GM06990 (cell line): ENCODE data around the gene HBE1.

Experiments used
- DNase-seq: peaks from one replicate; pipeline ENCODE4 v3.0.0-alpha.2; 2011; ENCODE audit not compliant: insufficient read length; ENCODE audit errors: extremely low read depth
- H3K27me3 ChIP-seq: replicated peaks from 2 replicates; pipeline ENCODE4 v1.6.0; 2011; ENCODE audit warnings: low read length; ENCODE audit not compliant: control insufficient read depth, insufficient read depth
- H3K36me3 ChIP-seq: 2 replicates; pipeline ENCODE4 v1.5.1; 2011; ENCODE audit warnings: low read length; ENCODE audit not compliant: control insufficient read depth, insufficient read depth
- H3K4me3 ChIP-seq: replicated peaks from 2 replicates; pipeline ENCODE4 v1.5.1; 2011; ENCODE audit warnings: low read depth, mild to moderate bottlenecking, control low read depth, low read length
- TF ChIP-seq, protein P1 (sequence below): IDR thresholded peaks from 2 replicates; pipeline ENCODE4 v1.5.1; 2011; ENCODE audit warnings: low read length, control low read depth, mild to moderate bottlenecking, inconsistent platforms; ENCODE audit not compliant: insufficient read depth, poor library complexity, severe bottlenecking

HBE1 gene

GRCh38 chr11:5223146-5223545 lies 46.6 kb downstream of the HBE1 start:
- DNase-seq, result no peak
- Histone ChIP-seq H3K36me3 (no peaks in the 10 kb centered on the region), H3K4me3 (no peak overlapping the region), H3K27me3 (no peaks in the 10 kb centered on the region)
- TF ChIP-seq, protein P1, sequence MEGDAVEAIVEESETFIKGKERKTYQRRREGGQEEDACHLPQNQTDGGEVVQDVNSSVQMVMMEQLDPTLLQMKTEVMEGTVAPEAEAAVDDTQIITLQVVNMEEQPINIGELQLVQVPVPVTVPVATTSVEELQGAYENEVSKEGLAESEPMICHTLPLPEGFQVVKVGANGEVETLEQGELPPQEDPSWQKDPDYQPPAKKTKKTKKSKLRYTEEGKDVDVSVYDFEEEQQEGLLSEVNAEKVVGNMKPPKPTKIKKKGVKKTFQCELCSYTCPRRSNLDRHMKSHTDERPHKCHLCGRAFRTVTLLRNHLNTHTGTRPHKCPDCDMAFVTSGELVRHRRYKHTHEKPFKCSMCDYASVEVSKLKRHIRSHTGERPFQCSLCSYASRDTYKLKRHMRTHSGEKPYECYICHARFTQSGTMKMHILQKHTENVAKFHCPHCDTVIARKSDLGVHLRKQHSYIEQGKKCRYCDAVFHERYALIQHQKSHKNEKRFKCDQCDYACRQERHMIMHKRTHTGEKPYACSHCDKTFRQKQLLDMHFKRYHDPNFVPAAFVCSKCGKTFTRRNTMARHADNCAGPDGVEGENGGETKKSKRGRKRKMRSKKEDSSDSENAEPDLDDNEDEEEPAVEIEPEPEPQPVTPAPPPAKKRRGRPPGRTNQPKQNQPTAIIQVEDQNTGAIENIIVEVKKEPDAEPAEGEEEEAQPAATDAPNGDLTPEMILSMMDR, result no peak
